Colon (tissue), 2 donors: ENCODE data around the gene AKIP1.
"Not testable (repeated sequence)": the region's sequence is repeated elsewhere in the genome, so short reads cannot be mapped to it uniquely, and the experiment has no call there.

Source experiments
- FAIRE-seq: peaks from 2 replicates; lab custom pipeline; 2012; peaks lifted over from hg19 to GRCh38; lab: Jason Lieb, UNC
- donor health status: control.
- donor health status: control.

The AKIP1 gene, protein sequence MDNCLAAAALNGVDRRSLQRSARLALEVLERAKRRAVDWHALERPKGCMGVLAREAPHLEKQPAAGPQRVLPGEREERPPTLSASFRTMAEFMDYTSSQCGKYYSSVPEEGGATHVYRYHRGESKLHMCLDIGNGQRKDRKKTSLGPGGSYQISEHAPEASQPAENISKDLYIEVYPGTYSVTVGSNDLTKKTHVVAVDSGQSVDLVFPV

DNA sequence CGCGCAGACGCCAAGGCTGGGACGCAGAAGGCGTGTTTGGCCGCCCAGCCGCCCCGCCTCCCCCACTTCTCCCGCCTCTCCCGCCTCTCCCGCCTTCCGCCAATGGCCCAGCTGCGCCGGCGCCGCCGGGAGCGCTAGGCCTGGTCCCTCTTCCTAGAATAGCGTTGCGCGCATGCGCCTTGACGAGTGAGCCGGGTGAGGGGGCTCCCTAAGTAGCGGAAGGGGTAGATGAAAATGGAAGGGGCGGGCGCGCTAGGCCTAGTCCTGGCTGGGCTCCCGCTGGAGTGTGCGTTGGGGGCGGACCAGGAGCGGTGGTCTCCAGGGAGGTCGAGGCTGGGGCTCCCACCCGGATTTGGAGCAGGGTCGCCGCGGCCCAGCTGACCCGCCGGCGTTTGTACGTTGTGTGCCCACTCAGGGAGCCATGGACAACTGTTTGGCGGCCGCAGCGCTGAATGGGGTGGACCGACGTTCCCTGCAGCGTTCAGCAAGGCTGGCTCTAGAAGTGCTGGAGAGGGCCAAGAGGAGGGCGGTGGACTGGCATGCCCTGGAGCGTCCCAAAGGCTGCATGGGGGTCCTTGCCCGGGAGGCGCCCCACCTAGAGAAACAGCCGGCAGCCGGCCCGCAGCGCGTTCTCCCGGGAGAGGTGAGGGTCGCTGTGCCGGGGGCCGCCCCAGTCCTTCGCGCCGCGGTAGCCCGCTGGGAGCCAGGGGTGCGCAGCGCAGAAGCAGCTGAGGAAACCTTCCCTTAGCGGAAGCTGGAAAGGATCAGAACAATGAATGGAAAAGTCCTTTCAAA, at the start of gene AKIP1:
Gene AKIP1, plus strand, starts transcription at position 161 of the 795 bp plus-strand sequence. Its CDS starts 261 bp downstream, at position 422.
- no peak for FAIRE-seq

DNA sequence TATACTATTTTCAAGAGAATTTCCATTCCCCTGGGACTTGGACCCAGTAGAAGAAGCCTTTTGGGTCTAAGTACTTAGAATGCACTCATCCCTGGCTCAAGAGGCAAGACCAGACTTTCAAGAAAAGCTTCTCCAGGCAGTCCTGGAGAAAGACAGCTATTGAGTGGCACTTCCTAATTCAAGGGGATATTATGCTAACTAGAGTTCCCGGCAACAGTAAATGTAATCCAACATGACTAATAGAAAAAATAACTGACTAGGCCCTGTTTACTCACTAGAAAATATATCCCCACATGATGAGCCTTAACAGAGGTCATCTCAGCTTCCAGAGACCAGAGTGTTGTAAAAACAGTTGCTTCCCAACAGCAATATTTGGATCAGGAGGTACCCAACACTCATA, 47.2 kb upstream of the AKIP1 start:
- FAIRE-seq = no peak

DNA sequence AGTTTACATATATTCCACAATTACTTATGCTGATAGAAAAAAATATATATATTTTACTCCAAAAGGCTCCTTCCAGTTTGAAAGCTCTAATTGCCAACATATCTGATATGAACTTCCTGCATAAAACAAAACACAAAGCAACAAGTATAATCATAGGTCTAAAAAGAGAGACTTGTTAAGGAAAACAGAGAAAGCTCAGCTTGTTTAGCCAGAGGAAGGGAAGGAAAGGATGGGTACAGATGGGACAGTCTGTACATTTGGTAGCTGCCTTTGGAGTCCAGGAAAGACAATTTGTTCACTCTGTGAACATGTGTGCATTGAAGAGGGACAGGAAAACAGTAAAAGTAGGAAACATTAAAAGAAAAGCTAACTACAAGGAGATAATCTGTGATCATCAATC, 45.7 kb upstream of the AKIP1 start:
- no peak for FAIRE-seq

DNA sequence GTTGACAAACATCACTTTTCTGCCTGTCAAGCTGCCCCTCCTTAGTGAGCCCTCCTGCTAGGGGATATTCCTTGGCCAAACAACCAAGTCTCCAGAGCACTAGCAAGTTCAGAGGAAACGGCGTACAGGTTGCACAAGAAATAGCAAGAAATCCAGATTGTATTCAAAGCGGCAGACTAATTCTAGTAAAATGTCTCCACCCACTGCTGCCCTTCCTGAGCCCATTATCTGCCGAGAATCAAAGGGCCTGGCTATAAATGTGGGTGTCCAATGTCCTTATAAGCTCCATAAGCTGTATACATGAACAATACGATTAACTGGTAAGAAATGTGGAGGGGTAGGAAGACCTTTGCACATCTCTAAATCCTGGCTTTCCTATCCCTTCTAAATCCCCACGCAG, 44.0 kb upstream of the AKIP1 start:
- FAIRE-seq = no peak

DNA sequence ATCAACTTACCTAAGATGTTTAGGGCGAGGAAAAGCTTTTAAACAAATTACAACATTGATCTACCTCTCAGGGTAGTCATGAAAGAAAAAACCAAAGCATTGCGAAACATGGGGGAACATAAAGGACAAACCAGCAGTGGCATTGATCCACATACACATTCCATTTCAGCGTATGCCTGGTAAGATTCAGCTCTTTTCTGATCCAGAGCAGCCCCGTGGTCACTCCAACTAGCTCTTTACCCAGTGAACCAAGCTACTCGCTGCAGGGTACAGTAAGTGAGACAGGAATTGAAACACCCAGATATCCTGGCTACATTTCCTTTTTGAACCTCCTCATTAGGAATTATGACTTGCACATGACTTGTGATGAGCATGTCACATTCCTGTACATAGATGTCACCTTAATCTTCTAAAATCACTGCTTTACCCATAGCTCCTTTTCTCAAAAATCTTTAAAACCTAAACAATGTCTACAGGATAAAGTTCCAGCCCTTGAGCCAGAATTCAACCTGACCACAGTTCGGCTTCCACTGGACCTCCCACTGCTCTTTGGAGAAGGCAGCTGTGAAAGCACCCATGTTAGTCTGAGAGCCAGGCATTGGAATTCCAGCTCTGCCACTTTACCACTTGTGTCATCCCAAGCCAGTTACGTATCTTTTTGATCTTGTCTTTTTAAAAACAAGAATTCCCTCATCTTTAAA, 42.9 kb upstream of the AKIP1 start:
- no peak for FAIRE-seq

DNA sequence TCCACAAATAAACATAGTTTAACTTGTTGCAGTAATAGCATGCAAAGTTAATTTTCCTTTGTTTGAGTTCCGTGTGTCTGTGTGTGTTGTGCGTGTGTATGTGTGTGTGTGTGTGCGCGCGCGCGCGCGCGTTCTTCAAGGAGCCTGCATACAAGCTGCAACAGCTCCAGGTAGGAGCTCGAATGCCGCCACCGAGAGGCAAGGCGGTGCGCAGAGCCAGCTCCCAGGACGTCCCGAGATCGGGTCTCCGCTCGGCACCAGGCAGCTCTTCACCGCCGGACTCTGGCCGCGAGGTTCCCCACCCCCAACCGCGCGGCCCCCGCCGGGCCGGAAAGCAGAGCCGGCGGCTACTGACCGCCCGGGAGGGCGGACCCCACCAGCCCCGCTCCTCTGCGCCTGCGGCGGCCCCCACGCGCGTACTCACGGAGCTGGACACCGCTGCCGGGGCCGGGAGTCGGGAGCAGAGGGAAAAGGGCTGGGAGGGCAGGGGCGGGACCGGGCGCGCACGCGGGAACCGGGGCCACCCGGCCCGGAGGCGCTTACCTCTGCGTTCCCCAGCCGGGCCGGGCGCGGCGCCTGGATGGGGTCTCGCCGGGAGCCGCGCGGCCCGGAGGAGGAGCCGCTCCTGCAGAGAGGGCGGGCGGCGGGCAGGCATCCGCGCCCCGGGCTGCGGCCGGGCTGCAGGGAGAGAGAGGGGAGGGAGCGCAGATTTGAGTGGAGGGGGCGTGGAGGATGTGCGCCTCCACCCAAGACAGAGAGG, 40.4 kb upstream of the AKIP1 start:
- no peak for FAIRE-seq

DNA sequence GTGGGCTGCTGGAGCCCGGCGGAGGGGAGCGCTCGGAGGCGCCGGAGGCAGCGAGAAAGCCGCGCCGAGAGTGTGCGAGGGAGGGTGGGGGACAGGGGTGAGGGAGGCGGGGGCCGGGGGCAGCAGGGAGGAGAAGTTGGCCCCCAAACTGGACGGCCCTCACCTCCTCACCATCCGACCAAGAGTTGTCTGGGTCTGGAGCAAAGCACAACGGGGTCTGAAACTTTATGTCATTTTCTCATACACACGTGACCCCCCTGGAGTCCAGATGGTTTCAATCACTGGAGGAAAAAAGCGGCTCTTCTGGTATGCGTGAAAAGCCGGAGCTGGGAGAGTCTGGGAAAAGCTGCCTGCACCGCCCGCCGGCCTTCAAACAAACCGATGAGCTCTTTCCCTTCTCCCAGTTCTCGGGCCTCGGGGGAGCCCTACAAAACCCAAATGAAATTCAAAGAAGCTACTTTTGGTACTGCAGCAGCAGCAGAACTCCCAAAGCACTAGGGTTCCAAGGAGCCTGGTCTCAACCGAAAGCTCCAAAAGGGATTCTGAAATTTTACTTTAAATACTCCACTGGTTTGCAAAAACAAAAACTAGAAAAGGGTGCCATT, 39.7 kb upstream of the AKIP1 start:
- no peak for FAIRE-seq

DNA sequence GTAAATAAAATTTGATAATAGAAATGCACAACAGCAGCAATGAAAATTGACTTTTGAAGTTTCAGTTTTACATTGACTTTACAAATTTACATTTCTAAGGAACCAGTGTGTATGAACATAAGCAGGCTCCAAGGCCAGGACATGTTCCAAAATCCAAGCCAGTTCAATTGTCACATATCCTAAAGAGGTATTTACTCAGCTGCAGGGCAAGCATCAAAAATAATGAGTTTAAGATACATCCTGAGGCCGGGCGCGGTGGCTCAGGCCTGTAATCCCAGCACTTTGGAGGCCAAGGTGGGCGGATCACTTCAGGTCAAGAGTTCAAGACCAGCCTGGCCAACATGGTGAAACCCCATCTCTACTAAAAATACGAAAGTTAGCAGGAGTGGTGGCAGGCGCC, 39.0 kb upstream of the AKIP1 start:
- FAIRE-seq = no peak

DNA sequence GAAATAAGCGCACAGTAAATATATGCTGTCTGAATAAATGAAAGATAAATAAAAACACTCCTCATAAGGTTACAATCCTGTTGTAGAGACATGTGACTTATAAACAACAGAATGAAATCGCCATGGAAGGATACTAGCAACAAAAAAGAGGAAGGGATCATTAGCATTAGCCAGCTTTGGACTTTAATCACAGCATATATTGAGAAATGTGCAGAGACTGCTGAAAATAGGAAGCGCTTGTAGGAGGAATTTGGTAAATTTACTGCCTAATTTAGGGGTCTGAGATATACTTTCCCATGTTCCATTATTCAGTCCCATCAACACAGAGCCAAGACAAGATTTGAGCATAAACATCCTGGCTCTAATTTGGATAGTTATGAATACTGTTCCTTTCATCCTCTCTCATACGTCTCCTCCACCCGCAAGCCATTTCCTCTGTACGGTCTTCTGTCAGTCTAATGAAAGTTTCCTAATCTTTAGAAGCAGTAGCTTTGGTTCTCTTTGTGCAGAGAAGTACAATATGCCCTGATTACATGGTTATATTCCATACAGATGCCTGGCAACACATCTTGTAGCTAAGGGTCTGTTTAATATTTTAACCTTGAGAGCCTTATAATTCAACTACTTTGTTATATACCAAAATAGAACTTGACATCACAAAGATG, 37.1 kb upstream of the AKIP1 start:
- no peak for FAIRE-seq

DNA sequence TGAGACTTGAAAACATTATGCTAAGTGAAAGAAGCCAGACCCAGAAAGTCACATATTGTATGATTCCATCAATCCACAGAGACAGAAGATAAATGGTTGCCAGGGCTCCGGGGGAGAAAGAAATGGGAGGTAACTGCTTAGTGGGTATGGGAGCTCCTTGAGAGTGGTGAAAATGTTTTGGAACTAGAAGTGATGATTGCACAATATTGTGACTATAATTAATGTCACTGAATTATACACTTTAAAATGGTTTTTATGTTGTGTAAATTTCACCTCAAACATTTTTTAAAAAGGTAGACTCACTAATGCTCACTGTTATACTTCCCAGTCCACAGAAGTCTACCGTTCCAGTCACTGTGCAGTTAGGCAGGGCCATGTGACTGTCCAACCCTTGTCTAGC, 32.2 kb upstream of the AKIP1 start:
- no peak for FAIRE-seq

DNA sequence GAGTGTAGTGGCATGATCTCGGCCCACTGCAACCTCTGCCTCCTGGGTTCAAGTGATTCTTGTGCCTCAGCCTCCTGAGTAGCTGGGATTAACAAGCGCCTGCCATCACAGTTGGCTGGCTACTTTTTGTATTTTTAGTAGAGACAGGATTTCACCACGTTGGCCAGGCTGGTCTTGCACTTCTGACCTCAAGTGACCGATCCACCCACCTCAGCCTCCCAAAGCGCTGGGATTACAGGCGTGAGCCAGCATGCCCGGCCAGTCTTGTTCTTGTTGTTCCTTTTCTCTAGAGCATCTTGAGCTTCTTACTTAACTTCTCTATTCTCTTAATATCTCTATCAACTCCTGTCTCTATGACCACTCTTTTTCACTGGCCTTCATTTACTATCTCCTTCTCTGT, 29.4 kb upstream of the AKIP1 start:
- FAIRE-seq = not testable (repeated sequence)

DNA sequence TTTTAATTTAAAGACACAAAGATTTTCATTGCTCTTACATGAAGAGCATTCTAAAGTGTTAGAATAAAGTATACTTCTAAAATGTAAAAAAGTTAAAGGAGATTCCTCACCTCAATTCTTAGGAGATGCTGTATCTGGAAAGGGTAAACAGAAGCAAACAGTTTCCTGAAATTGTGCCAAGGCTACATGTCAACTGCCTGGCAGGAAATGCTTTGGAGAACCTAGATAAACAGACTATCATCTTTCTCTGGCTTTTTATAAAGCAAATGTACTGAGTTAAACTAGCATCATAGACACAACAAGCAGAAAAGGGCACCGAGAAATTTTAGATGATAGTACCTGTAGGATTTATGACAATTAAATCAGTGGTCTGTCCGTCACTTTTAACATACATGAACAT, 24.7 kb upstream of the AKIP1 start:
- FAIRE-seq = no peak

DNA sequence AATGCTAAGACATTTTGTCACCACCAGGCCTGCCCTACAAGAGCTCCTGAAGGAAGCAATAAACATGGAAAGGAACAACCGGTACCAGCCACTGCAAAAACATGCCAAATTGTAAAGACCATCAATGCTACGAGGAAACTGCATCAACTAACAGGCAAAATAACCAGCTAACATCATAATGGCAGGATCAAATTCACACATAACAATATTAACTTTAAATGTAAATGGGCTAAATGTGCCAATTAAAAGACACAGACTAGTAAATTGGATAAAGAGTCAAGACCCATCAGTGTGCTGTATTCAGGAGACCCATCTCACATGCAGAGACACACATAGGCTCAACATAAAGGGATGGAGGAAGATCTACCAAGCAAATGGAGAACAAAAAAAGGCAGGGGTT, 19.8 kb upstream of the AKIP1 start:
- FAIRE-seq = not testable (repeated sequence)

DNA sequence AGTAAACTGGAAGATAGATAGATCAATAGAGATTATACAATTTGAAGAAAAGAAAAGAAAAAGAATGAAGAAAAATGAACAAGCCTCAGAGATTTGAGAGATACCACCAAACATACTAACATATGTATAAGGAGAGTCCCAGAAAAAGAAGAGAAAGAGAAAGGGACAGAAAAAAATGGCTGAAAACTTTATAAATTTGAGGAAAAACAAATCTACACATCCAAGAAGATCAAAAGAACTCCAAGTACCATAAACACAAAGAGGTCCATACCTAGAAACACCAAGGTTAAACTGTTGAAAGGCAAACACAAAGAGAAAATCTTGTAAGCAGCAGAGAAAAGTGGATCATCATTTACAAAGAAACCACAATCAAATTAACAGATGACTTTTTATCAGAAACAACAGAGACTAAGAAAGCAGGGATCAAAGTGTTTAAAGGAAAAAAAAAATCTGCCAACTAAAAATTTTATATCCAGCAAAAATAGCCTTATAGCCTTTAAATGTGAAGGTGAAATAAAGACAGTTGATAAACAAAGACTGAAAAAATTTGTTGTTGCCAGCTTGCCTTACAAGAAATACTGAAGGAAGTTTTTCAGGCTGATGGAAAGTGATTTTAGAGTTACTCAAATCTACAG, 11.8 kb upstream of the AKIP1 start:
- FAIRE-seq = no peak

DNA sequence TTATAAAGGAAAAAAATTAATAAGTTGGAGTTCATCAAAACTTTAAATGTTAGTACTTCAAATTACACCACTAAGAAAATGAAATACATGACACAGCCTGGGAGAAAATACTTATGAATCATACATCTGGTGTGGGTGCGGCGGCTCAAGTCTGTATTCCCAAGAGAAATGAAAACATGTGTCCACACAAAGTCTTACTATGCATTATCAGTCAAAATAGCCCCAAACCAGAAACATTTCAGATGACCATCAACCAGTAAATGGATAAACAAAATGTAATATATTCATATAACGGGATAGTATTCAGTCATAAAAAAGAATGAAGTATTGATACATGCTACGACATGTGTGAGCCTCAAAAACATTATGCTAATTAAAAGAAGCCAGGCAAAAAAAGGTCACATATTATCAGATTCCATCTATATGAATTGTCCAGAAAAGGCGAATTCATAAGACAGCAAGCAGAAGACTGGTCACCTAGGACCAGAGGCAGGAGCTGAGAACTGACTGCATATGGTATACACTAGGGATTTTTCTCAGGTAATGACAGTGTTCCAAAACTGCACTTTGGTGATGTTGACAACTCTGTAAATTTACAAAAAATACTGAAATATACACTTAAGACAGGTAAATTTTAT, 5.3 kb upstream of the AKIP1 start:
- FAIRE-seq = no peak

DNA sequence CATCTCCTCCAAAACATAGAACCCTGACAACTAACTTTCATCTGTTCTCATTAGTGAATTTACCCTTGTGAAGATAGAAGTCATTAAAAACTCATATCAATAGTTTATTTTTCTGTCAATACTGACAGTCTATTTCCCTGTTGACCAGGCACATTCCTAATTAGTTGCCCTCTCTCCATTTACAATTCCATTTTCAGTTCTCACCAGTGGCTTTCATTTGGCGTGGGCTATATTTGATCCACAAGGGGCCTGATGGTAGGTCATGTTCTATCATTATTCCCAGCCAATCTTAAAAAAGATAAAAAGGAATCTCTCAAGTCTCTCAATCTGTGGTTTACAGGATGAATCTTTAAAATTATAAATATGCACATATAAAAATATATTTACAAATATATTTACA, 3.9 kb upstream of the AKIP1 start:
- FAIRE-seq = no peak

DNA sequence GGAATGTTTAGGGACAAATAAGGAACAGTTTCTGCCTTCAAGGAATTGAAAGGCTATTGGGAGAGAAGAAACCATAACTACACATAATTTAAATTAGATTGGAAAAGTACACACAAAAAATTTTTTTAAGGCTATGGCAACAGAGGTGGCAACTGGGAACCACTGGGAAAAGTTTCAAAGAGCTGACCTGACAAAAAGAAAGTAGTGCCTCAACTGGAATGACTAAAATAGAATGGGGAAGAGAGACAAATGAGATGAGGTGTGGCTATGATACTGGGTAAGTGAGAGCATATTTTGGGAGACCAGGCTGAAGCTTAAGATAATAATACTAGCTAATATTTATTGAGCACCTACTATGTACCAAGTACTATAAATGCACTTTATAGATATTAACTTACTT, 2.9 kb upstream of the AKIP1 start:
- no peak for FAIRE-seq

DNA sequence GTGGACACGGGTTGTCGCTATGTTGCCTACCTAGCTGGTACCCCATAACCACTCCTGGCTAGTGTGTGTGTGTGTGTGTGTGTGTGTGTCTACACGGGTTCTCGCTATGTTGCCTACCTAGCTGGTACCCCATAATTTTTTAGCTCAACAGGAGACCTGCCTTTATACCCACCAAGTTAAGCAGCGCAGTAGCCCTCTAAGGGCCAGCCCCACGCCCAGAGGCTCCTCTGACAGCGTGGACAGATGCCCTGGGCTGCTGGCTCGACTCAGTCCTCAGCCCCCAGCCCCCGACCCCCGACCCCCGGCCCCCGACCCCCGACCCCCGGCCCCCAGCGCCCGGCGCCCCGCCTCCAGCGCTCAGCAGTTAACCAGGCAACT, 351 bp upstream of the AKIP1 start:
- no peak for FAIRE-seq

DNA sequence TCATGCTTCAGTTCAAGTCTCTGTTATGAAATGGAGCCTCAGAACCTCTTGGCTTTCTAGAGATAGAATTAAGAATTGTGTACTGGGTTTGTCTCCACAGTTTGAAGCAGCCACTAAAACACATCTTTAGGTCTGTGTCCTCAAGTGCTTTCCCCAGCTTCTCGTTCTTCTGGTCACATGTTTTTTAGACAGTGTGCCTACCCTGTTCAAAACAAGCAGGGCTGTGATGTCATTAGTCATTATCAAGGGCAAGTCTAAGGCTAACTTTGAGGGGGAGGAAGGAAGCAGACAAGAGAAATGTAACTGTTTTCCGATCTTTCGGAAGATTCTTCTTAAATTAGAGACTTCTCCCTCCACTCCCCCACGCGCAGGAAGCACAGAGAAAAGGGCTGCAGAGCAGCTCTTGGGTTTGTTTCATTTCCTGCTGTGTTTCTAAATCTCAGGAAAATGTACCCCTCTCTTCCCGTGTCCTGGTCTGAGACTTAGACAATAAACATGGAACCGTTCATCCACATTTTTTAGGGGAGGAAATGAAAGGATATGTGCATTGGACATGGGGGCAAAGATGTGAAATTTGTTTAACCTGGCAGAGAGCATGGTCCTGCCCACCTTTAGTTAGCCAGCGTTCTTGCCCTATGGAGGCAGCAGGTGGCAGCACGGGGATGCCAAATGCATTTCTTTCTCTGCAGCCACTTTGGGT, 3.1 kb downstream of the AKIP1 start:
- FAIRE-seq = no peak

DNA sequence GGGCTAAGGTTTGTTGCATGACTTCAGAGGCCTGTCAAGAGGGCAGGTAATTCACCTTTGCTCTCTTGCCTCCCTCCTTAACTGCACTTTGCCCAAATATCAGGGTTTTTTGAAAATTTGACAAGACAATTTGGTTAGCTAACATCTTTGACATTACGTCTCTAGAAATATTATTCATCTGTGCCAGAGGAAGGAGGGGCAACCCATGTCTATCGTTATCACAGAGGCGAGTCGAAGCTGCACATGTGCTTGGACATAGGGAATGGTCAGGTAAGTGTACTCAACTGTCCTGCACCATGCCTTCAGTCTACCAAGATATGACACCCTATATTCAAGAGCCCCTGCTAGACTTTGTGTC, 3.7 kb downstream of the AKIP1 start:
- FAIRE-seq = no peak
